Suprapubic skin (tissue), 4 donors: ENCODE results near the gene ZNF124. TPM values are rescaled to one million over a fixed set of nuclear protein-coding genes. Genes with fewer than 3 reads are reported as not detected.

Source experiments
- DNase-seq, 2 donors: peaks; one replicate each; pipeline ENCODE4 v3.0.0-alpha.2; 2019; ENCODE audit warnings: low spot score in 2 of 2
- H3K27ac ChIP-seq: fragments of 200-600 bp; sonication (generic); one replicate; pipeline ENCODE4 v1.5.1; 2019
- H3K27me3 ChIP-seq: fragments of 200-600 bp; sonication (generic); one replicate; pipeline ENCODE4 v1.5.1; 2019
- H3K36me3 ChIP-seq: fragments of 200-600 bp; sonication (generic); one replicate; pipeline ENCODE4 v1.5.1; 2019
- H3K4me1 ChIP-seq: fragments of 200-600 bp; sonication (generic); one replicate; pipeline ENCODE4 v1.5.1; 2019
- H3K4me3 ChIP-seq: fragments of 200-600 bp; sonication (generic); one replicate; pipeline ENCODE4 v1.5.1; 2019; ENCODE audit warnings: mild to moderate bottlenecking
- H3K9me3 ChIP-seq: fragments of 200-600 bp; sonication (generic); one replicate; pipeline ENCODE4 v1.5.1; 2019
- CTCF ChIP-seq, 2 donors: fragments of 200-600 bp in 1 of 2; fragments of 450-650 bp in 1 of 2; sonication (generic) in 1 of 2; IDR thresholded peaks; one replicate each; pipeline ENCODE4 v1.5.1; 2016 to 2019; ENCODE audit warnings: antibody characterized with exemption in 2 of 2, mild to moderate bottlenecking in 1 of 2, moderate library complexity in 1 of 2
- EP300 ChIP-seq: sonication (generic); formaldehyde crosslinking; IDR thresholded peaks from one replicate; pipeline ENCODE4 v1.6.1; 2017; ENCODE audit warnings: antibody characterized with exemption
- POLR2A ChIP-seq, 2 donors: fragments of 450-650 bp; IDR thresholded peaks; one replicate each; pipeline ENCODE4 v1.6.1; 2017; ENCODE audit warnings: antibody characterized with exemption in 2 of 2, mild to moderate bottlenecking in 2 of 2, moderate library complexity in 2 of 2
- POLR2AphosphoS5 ChIP-seq, 3 donors: sonication (generic); formaldehyde crosslinking; IDR thresholded peaks; one replicate each; pipeline ENCODE4 v1.6.1; 2017; ENCODE audit warnings: antibody characterized with exemption in 3 of 3
- WGBS: methylation state at CpG from one replicate; pipeline ENCODE4 v1.1.5; 2018; 5-methylcytosine and 5-hydroxymethylcytosine counted together
- total RNA-seq, 4 donors: library from RNA; depleted of rRNA; stranded (reverse); fragments of >200 nt; gene quantifications; one replicate each; pipeline ENCODE4 v1.1.0, GENCODE V29; 2016

ZNF124 gene
- total RNA-seq, 4 donors from 2014 or later: 12.6 to 15.1 (median 14.4) TPM

GRCh38 chr1:247212012-247212411, 40.2 kb upstream of the ZNF124 start:
- H3K36me3 ChIP-seq: no peaks in the 10 kb centered on the region
- no peak overlapping the region for H3K27ac ChIP-seq
- no peaks in the 10 kb centered on the region for H3K27me3 ChIP-seq
- DNase-seq: no peak
- H3K9me3 ChIP-seq: no peaks in the 10 kb centered on the region
- 67% methylated on average over 5 of the region's 5 CpGs for WGBS
- peaks cover 20% of the 10 kb centered on the region for H3K4me1 ChIP-seq
- no peak overlapping the region for H3K4me3 ChIP-seq
- TF ChIP-seq POLR2A (IDR thresholded peaks at IDR 0.05) (no peak), CTCF (IDR thresholded peaks at IDR 0.05) (no peak), POLR2AphosphoS5 (IDR thresholded peaks at IDR 0.05) (no peak), EP300 (no peak)

GRCh38 chr1:247211339-247211738, 39.5 kb upstream of the ZNF124 start:
- H3K9me3 ChIP-seq: no peaks in the 10 kb centered on the region
- H3K27me3 ChIP-seq: no peaks in the 10 kb centered on the region
- H3K4me3 ChIP-seq: no peak overlapping the region
- H3K27ac ChIP-seq: no peak overlapping the region
- peaks cover 20% of the 10 kb centered on the region for H3K4me1 ChIP-seq
- DNase-seq: no peak
- TF ChIP-seq EP300 (no peak), POLR2AphosphoS5 (IDR thresholded peaks at IDR 0.05) (no peak), CTCF (IDR thresholded peaks at IDR 0.05) (no peak), POLR2A (IDR thresholded peaks at IDR 0.05) (no peak)
- 61% methylated on average over 7 of the region's 7 CpGs for WGBS
- H3K36me3 ChIP-seq: peaks cover 2% of the 10 kb centered on the region

- DNase-seq: peak; percentile 99
- Histone ChIP-seq H3K36me3 (peaks cover 6% of the 10 kb centered on the region), H3K27me3 (no peaks in the 10 kb centered on the region), H3K4me1 (peaks cover 20% of the 10 kb centered on the region), H3K9me3 (no peaks in the 10 kb centered on the region), H3K4me3 (peak overlapping the region; percentile 87), H3K27ac (peak overlapping the region; percentile 88)
- WGBS: 0% methylated on average over 24 of the region's 49 CpGs
- TF ChIP-seq CTCF (IDR thresholded peaks at IDR 0.05) (no peak), EP300 (no peak), POLR2A (IDR thresholded peaks at IDR 0.05) (peak in 1 of 2 donors; percentile 89), POLR2AphosphoS5 (IDR thresholded peaks at IDR 0.05) (peak in 2 of 3 donors; percentile 21 to 50)
Measured at GRCh38 chr1:247210376-247211117, 38.7 kb upstream of the ZNF124 start.

GRCh38 chr1:247210062-247210375, 38.2 kb upstream of the ZNF124 start:
- no peak for TF ChIP-seq POLR2AphosphoS5 (IDR thresholded peaks at IDR 0.05)
- 3% methylated on average over 5 of the region's 5 CpGs for WGBS
- H3K36me3 ChIP-seq: peaks cover 6% of the 10 kb centered on the region
- peak overlapping the region; percentile 87 for H3K4me3 ChIP-seq
- H3K4me1 ChIP-seq: peaks cover 20% of the 10 kb centered on the region
- H3K27me3 ChIP-seq: no peaks in the 10 kb centered on the region
- H3K9me3 ChIP-seq: no peaks in the 10 kb centered on the region
- H3K27ac ChIP-seq: peak overlapping the region; percentile 88
- DNase-seq: no peak

GRCh38 chr1:247209396-247209795, 37.6 kb upstream of the ZNF124 start:
- H3K36me3 ChIP-seq: peaks cover 6% of the 10 kb centered on the region
- TF ChIP-seq EP300 (no peak), POLR2AphosphoS5 (IDR thresholded peaks at IDR 0.05) (no peak), CTCF (IDR thresholded peaks at IDR 0.05) (no peak), POLR2A (IDR thresholded peaks at IDR 0.05) (no peak)
- peaks cover 22% of the 10 kb centered on the region for H3K4me1 ChIP-seq
- no peaks in the 10 kb centered on the region for H3K9me3 ChIP-seq
- H3K4me3 ChIP-seq: peak overlapping the region; percentile 87
- no peak for DNase-seq
- WGBS: 36% methylated on average over 2 of the region's 2 CpGs
- no peaks in the 10 kb centered on the region for H3K27me3 ChIP-seq
- H3K27ac ChIP-seq: no peak overlapping the region
